ENCODE measurements around the gene SERPINB13.

Gene SERPINB13

DNA sequence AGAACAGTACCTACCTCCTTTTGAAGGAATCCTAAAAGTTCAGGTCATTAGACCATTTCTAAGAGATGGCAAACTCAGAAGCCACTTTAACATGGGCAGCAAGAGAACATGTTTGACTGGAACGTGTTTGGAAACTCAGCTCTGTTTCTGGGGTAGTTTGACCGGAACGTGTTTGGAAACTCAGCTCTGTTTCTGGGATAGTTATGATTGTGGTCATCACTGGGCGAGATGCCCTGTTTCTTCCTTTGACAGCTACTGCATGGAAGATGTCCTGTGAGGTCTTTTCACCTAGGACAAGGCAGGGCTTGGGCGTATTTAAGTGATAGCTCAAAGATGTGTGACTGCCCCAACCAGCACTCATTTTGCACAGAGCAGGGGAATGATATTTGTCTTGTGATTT, 19.9 kb upstream of the SERPINB13 start:
- TF ChIP-seq, protein P1, sequence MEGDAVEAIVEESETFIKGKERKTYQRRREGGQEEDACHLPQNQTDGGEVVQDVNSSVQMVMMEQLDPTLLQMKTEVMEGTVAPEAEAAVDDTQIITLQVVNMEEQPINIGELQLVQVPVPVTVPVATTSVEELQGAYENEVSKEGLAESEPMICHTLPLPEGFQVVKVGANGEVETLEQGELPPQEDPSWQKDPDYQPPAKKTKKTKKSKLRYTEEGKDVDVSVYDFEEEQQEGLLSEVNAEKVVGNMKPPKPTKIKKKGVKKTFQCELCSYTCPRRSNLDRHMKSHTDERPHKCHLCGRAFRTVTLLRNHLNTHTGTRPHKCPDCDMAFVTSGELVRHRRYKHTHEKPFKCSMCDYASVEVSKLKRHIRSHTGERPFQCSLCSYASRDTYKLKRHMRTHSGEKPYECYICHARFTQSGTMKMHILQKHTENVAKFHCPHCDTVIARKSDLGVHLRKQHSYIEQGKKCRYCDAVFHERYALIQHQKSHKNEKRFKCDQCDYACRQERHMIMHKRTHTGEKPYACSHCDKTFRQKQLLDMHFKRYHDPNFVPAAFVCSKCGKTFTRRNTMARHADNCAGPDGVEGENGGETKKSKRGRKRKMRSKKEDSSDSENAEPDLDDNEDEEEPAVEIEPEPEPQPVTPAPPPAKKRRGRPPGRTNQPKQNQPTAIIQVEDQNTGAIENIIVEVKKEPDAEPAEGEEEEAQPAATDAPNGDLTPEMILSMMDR (IDR thresholded peaks at IDR 0.05; ENCODE audit: insufficient read depth, low read depth, low read length, missing control alignments): no peak

DNA sequence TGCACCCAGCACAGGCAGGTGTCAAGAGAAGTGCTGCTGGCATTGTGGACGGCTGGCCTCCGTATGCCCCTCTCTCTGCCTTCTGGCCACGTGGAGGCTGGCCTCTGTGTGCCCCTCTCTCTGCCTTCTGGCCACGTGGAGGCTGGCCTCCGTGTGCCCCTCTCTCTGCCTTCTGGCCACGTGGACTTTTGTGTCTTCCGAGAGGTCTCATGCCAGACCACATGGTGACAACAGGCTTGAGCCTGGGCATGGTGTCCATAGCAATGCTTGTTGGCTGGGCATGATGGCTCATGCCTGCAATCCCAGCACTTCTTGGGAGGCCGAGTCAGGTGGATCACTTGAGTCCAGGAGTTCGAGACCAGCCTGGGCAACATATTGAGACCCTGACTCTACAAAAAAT, 19.3 kb upstream of the SERPINB13 start:
- H3K4me3 ChIP-seq (ENCODE audit: low read depth, low read length): no peak overlapping the region
- TF ChIP-seq, protein P1 (IDR thresholded peaks at IDR 0.05; ENCODE audit: insufficient read depth, low read depth, low read length, missing control alignments): no peak
- DNase-seq (ENCODE audit: low read depth): no peak

More for the DNA sequence above, 19.9 kb upstream of the SERPINB13 start:
- no peak for DNase-seq (ENCODE audit: low read depth)
- no peak overlapping the region for H3K4me3 ChIP-seq (ENCODE audit: low read depth, low read length)

GRCh38 chr18:63570721-63571120, 16.4 kb upstream of the SERPINB13 start:
- no peak overlapping the region for H3K4me3 ChIP-seq (ENCODE audit: low read depth, low read length)
- TF ChIP-seq, protein P1 (IDR thresholded peaks at IDR 0.05; ENCODE audit: insufficient read depth, low read depth, low read length, missing control alignments): no peak
- DNase-seq (ENCODE audit: low read depth): no peak

DNA sequence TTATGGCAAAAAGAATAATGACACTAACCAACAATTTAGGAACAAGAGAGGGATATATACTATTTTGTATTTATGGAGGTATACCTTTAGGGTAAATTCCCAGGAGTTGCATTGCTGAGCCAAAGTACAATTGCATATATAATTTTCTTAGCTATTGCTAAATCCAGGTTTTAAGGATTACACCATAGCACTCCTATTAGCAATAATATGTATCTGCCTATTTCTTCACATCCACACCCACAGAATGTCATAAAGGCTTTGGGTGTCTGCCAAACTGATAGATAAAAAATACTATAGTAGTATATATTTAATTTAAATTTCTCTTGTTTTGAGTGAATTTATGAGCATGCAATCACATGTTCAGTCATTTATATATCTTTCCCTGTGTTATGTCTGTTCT, 11.5 kb upstream of the SERPINB13 start:
- TF ChIP-seq, protein P1 (IDR thresholded peaks at IDR 0.05; ENCODE audit: insufficient read depth, low read depth, low read length, missing control alignments): no peak
- H3K4me3 ChIP-seq (ENCODE audit: low read depth, low read length): no peak overlapping the region
- no peak for DNase-seq (ENCODE audit: low read depth)

- TF ChIP-seq, protein P1 (IDR thresholded peaks at IDR 0.05; ENCODE audit: insufficient read depth, low read depth, low read length, missing control alignments): peak; percentile 71
- peak; percentile 62 for DNase-seq (ENCODE audit: low read depth)
- no peak overlapping the region for H3K4me3 ChIP-seq (ENCODE audit: low read depth, low read length)
Measured at GRCh38 chr18:63578357-63578958, 8.7 kb upstream of the SERPINB13 start.

GRCh38 chr18:63579616-63580015, 7.5 kb upstream of the SERPINB13 start:
- no peak for DNase-seq (ENCODE audit: low read depth)
- no peak overlapping the region for H3K4me3 ChIP-seq (ENCODE audit: low read depth, low read length)
- TF ChIP-seq, protein P1 (IDR thresholded peaks at IDR 0.05; ENCODE audit: insufficient read depth, low read depth, low read length, missing control alignments): no peak

- no peak overlapping the region for H3K4me3 ChIP-seq (ENCODE audit: low read depth, low read length)
- TF ChIP-seq, protein P1 (IDR thresholded peaks at IDR 0.05; ENCODE audit: insufficient read depth, low read depth, low read length, missing control alignments): no peak
- DNase-seq (ENCODE audit: low read depth): no peak
Measured at GRCh38 chr18:63585988-63586387, 1.2 kb upstream of the SERPINB13 start.

Data from GM12865 (cell line).